ENCODE data around the gene FAIM.
"Not testable (repeated sequence)": the region's sequence is repeated elsewhere in the genome, so short reads cannot be mapped to it uniquely, and the experiment has no call there.

FAIM gene

GRCh38 chr3:138604106-138604595 lies 4.4 kb upstream of the FAIM start:
- not testable (repeated sequence) for DNase-seq

DNA sequence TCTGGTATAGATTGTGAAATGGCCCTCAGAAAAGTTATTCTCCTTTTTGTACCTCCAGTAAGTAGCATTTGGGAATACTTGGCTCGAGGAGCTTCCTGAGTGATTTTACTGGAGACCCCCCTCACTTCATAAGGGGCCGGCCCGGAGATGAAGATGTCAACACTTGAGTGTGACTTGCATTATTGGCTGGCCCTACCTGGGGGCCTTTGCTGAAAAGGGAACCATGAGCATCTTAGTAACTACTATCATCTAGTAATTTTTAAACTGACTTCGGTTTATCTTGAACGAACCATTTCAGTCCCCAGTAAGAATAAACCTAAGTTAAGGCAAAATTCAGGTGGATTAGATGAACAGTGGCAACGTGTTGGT lies 1.3 kb downstream of the FAIM start:
- no peak for DNase-seq

DNA sequence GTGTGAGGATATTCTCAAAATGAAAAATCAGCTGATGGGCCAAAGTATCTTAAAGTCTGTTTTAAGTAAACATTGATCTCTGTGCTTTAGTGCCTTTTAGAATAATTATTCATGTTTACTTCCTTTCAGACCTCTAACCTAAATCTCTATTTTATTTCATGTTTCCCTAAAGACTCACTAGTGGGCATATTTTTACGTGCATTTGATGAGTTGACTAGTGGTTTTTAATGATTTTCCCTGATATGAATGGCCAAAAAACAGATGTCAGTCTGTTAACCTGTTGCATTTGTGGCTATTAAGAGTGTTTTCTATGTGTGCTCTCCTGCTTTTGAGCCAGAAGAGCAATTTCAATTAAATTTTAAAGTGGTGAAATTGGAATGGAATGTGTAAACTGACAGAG lies 6.9 kb downstream of the FAIM start:
- no peak for DNase-seq

- no peak for DNase-seq
These were observed 11.9 kb downstream of the FAIM start for GRCh38 chr3:138620431-138620830.

DNA sequence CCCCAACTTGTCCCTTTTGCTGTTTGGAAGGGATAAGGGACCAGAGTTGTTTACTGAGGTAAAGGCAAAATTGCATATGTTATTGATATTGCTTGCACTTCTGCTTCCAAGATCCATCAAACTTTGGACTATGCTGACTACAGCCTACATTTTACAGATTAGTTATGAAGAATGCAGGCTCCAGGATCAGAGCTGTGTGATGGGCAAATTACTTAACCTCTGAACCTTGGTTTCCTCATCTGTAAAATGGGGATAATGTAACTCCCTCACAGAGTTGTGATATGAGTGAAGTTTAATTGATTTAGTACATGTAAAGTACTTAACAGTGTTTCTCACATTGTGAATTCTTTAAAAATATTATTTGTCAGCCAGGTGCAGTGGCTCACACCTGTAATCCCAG lies 15.9 kb downstream of the FAIM start:
- no peak for DNase-seq

GRCh38 chr3:138625707-138626365 lies 17.3 kb downstream of the FAIM start:
- DNase-seq, result no peak

GRCh38 chr3:138629526-138629925 lies 21.0 kb downstream of the FAIM start:
- no peak for DNase-seq

DNA sequence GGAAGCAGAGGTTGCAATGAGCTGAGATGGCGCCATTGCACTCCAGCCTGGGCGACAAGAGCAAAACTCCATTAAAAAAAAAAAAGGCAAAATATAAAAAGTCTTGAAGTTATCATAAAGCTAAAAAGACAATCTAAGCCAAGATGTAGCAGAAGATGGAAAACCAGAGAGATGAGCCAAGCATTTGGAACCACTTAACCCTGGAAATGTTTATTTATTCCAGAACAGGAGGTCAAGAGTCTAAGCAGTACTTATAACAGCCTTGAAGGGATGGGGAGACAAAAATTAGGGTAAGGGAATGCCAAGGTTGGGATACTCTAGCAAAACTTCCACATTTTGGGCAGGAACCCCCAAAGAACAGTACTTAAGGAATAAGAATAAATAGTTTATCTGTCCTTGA lies 30.1 kb downstream of the FAIM start:
- no peak for DNase-seq

DNA sequence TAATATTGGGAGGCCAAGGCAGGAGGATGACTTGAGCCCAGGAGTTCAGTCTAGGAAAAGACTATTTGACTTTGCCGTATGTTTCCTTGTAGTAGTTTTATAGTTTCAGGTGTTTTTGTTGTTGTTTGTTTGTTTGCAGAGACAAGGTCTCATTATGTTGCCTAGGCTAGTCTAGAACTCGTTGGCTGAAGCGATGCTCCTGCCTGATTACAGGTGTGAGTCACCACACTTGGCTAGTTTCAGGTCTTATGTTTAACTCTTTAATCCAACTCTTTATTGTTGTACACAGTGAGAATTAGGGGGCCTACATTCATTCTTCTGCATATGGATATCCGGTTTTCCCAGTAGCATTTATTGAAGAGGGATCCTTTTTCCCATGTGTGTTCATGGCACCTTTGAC lies 32.0 kb downstream of the FAIM start:
- no peak for DNase-seq

DNA sequence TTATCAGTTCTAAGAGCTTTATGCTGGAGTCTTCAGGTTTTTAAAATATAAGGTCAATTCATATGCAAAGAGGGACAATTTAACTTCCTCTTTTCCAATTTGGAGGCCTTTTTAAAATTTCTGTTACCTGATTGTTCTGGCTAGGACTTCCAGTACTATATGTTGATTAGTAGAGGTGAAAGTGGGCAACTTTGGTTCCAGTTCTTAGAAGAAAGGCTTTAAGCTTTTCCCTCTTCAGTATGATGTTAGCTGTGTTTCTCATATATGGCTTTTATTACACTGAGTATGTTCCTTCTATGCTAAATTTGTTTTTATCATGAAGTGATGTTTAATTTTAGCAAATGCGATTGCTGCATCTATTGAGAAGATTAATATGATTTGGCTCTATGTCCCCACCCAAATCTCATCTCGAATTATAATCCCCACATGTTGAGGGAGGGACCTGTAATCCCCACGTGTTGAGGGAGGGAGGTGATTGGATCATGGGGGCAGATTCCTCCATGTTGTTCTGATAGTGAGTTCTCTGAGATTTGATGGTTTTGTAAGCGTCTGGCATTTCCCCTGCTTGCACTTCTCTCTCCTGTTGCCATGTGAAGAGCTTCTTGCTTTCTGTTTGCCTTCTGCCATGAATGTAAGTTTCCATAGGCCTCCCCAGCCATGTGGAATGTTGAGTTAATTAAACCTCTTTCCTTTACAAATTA lies 33.8 kb downstream of the FAIM start:
- DNase-seq, result no peak

DNA sequence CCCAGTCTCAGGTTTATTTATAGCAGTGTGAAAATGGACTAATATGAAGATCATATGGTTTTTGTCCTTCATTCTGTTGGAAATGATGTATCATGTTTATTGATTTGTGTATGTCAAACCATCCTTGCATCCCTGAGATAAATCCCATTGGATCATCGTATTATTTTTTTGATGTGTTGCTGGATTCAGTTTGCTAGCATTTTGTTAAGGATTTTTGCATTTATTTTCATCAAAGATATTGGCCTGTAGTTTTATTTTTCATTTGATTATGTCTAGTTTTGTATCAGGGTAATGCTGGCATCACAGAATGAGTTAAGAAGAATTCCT lies 34.3 kb downstream of the FAIM start:
- DNase-seq, result no peak

DNA sequence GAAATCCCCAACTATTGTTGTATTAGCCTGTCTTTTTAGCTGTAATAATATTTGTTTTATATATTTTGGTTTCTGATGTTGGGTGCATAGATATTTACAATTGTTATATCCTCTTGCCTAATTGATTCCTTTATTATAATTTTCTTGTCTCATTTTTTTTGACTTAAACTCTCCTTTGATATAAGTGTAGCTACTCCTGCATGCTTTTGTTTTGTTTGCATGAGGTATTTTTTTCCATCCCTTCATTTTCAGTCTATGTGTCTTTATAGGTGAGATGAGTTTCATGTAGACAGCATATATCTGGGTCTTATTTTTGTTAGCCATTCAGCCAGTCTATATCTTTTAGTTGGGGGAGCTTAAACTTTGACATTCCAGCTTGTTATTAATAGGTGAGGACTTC lies 37.4 kb downstream of the FAIM start:
- no peak for DNase-seq

GRCh38 chr3:138646513-138646912 lies 37.9 kb downstream of the FAIM start:
- DNase-seq, result no peak

- no peak for DNase-seq
These were observed 40.6 kb downstream of the FAIM start for GRCh38 chr3:138649134-138649533.

GRCh38 chr3:138653567-138653966 lies 45.0 kb downstream of the FAIM start:
- no peak for DNase-seq

DNA sequence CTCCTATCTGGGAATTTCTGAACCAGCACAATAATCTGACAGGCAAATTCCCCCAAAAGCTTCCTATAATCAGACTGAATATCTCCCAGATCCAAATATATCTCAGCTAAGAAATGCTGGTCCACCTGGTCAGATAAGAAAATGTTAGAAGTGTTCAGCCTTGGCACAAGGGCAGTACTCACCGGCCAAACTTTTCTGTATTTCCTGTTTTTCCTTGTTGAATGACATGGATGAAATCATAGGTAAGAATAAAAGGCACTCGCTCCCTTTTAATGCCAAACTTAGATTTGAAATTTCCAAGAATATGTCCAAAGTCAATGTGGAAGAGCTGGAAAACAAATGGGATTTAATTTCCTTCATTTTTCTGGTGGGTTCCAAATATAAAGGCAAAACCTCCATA lies 48.9 kb downstream of the FAIM start:
- DNase-seq, result no peak

- no peak for DNase-seq
These were observed 59.5 kb downstream of the FAIM start for GRCh38 chr3:138668107-138668506.

DNA sequence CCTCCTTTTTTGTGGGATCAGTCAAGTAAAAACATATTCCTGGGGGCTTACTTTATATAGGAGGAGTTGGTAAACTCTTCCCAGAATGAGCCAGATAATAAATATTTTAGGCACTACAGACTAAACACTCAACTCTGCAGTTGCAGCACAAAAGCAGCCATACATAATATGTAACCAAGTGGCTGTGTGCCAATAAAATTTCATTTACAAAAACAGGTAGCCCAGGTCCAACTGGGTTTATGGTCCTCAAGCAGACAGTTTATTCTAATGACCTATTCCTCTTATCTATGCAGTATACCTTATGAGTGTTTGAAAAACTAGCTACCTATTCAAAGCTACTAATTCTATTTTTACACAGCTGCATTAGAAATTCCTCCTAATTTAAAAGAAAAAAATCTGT lies 61.8 kb downstream of the FAIM start:
- DNase-seq, result peak; percentile 82

- DNase-seq, result no peak
These were observed 65.3 kb downstream of the FAIM start for GRCh38 chr3:138673641-138674530.

GRCh38 chr3:138675393-138675792 lies 66.8 kb downstream of the FAIM start:
- no peak for DNase-seq

DNA sequence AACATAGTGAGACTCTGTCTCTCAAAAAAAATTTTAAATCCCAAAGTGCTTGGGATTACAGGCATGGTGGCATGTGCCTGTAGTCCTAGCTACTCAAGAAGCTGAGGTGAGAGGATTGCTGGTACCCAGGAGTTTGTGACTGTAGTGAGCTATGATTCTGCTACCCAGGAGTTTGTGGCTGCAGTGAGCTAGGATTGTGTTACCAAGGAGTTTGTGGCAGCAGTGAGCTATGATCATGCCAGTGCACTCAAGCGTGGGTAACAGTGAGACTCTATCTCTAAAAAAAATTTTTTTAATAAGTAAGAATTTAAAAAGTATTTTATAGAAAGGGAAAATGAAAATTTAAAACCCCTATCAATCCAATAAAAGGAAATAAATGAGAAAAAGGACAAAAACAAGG lies 69.5 kb downstream of the FAIM start:
- DNase-seq, result no peak

- no peak for DNase-seq
These were observed 70.4 kb downstream of the FAIM start for GRCh38 chr3:138678874-138679392.

DNA sequence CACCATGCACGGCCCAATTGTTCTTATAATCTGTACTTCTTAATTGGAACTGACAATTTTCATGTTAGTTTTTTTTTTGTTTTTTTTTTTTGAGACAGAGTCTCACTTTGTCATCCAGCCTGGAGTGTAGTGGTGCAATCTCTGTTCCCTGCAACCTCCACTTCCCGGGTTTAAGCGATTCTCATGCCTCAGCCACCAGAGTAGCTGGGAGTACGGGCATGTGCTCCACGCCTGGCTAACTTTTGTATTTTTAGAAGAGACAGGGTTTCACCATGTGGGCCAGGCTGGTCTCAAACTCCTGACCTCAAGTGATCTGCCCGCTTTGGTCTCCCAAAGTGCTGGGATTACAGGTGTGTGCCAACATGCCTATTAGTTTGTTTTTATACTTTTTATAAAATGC lies 72.4 kb downstream of the FAIM start:
- DNase-seq, result not testable (repeated sequence)

All from NCI-H1105 treated with DMSO at 0.1 percent for 48 hours (cell line).